ENCODE data around the gene SLU7.
"Not testable (repeated sequence)": the region's sequence is repeated elsewhere in the genome, so short reads cannot be mapped to it uniquely, and the experiment has no call there.

The SLU7 gene

GRCh38 chr5:160444407-160444806 is 25.5 kb upstream of the SLU7 start:
- no peak overlapping the region for H2AFZ ChIP-seq (ENCODE audit: low read depth, low read length)
- H3K4me3 ChIP-seq (ENCODE audit: low read length): no peak overlapping the region
- H3K4me1 ChIP-seq (ENCODE audit: insufficient read depth, low read length): peaks cover 15% of the 10 kb centered on the region
- H3K9me3 ChIP-seq (ENCODE audit: low read length): no peaks in the 10 kb centered on the region
- H3K27me3 ChIP-seq (ENCODE audit: insufficient read depth, low read length): no peaks in the 10 kb centered on the region
- no peaks in the 10 kb centered on the region for H3K36me3 ChIP-seq (ENCODE audit: insufficient read depth, low read length)

- peaks cover 15% of the 10 kb centered on the region for H3K4me1 ChIP-seq (ENCODE audit: insufficient read depth, low read length)
- no peaks in the 10 kb centered on the region for H3K36me3 ChIP-seq (ENCODE audit: insufficient read depth, low read length)
- H2AFZ ChIP-seq (ENCODE audit: low read depth, low read length): no peak overlapping the region
- no peaks in the 10 kb centered on the region for H3K9me3 ChIP-seq (ENCODE audit: low read length)
- no peaks in the 10 kb centered on the region for H3K27me3 ChIP-seq (ENCODE audit: insufficient read depth, low read length)
- no peak overlapping the region for H3K4me3 ChIP-seq (ENCODE audit: low read length)
Measured at GRCh38 chr5:160442824-160443431, 24.0 kb upstream of the SLU7 start.

GRCh38 chr5:160441311-160441781 is 22.5 kb upstream of the SLU7 start:
- H2AFZ ChIP-seq (ENCODE audit: low read depth, low read length): no peak overlapping the region
- no peaks in the 10 kb centered on the region for H3K27me3 ChIP-seq (ENCODE audit: insufficient read depth, low read length)
- no peaks in the 10 kb centered on the region for H3K36me3 ChIP-seq (ENCODE audit: insufficient read depth, low read length)
- H3K9me3 ChIP-seq (ENCODE audit: low read length): no peaks in the 10 kb centered on the region
- peaks cover 15% of the 10 kb centered on the region for H3K4me1 ChIP-seq (ENCODE audit: insufficient read depth, low read length)
- H3K4me3 ChIP-seq (ENCODE audit: low read length): no peak overlapping the region

- no peak overlapping the region for H2AFZ ChIP-seq (ENCODE audit: low read depth, low read length)
- H3K4me3 ChIP-seq (ENCODE audit: low read length): no peak overlapping the region
- H3K36me3 ChIP-seq (ENCODE audit: insufficient read depth, low read length): no peaks in the 10 kb centered on the region
- H3K4me1 ChIP-seq (ENCODE audit: insufficient read depth, low read length): peaks cover 21% of the 10 kb centered on the region
- H3K9me3 ChIP-seq (ENCODE audit: low read length): no peaks in the 10 kb centered on the region
- H3K27me3 ChIP-seq (ENCODE audit: insufficient read depth, low read length): no peaks in the 10 kb centered on the region
Measured at GRCh38 chr5:160439205-160439600, 20.3 kb upstream of the SLU7 start.

- Histone ChIP-seq H3K4me1 (ENCODE audit: insufficient read depth, low read length) (peaks cover 23% of the 10 kb centered on the region), H3K4me3 (ENCODE audit: low read length) (no peak overlapping the region), H2AFZ (ENCODE audit: low read depth, low read length) (no peak overlapping the region), H3K27me3 (ENCODE audit: insufficient read depth, low read length) (no peaks in the 10 kb centered on the region), H3K9me3 (ENCODE audit: low read length) (no peaks in the 10 kb centered on the region), H3K36me3 (ENCODE audit: insufficient read depth, low read length) (no peaks in the 10 kb centered on the region)
Measured at GRCh38 chr5:160438316-160439204, 19.7 kb upstream of the SLU7 start.

- H2AFZ ChIP-seq (ENCODE audit: low read depth, low read length): no peak overlapping the region
- no peaks in the 10 kb centered on the region for H3K27me3 ChIP-seq (ENCODE audit: insufficient read depth, low read length)
- H3K9me3 ChIP-seq (ENCODE audit: low read length): no peaks in the 10 kb centered on the region
- no peaks in the 10 kb centered on the region for H3K36me3 ChIP-seq (ENCODE audit: insufficient read depth, low read length)
- H3K4me3 ChIP-seq (ENCODE audit: low read length): no peak overlapping the region
- H3K4me1 ChIP-seq (ENCODE audit: insufficient read depth, low read length): peaks cover 20% of the 10 kb centered on the region
Measured at GRCh38 chr5:160437271-160437670, 18.4 kb upstream of the SLU7 start.

- H3K9me3 ChIP-seq (ENCODE audit: low read length); H2AFZ ChIP-seq (ENCODE audit: low read depth, low read length); H3K4me3 ChIP-seq (ENCODE audit: low read length); H3K36me3 ChIP-seq (ENCODE audit: insufficient read depth, low read length); H3K27me3 ChIP-seq (ENCODE audit: insufficient read depth, low read length): not testable (repeated sequence)
- peaks cover 20% of the 10 kb centered on the region for H3K4me1 ChIP-seq (ENCODE audit: insufficient read depth, low read length)
Measured at GRCh38 chr5:160436661-160437060, 17.8 kb upstream of the SLU7 start.

GRCh38 chr5:160436017-160436416 is 17.1 kb upstream of the SLU7 start:
- Histone ChIP-seq H3K4me1 (ENCODE audit: insufficient read depth, low read length) (peaks cover 20% of the 10 kb centered on the region), H3K9me3 (ENCODE audit: low read length) (no peaks in the 10 kb centered on the region), H2AFZ (ENCODE audit: low read depth, low read length) (no peak overlapping the region), H3K4me3 (ENCODE audit: low read length) (no peak overlapping the region), H3K36me3 (ENCODE audit: insufficient read depth, low read length) (no peaks in the 10 kb centered on the region), H3K27me3 (ENCODE audit: insufficient read depth, low read length) (no peaks in the 10 kb centered on the region)

GRCh38 chr5:160435532-160435931 is 16.7 kb upstream of the SLU7 start:
- no peak overlapping the region for H2AFZ ChIP-seq (ENCODE audit: low read depth, low read length)
- H3K9me3 ChIP-seq (ENCODE audit: low read length): no peaks in the 10 kb centered on the region
- no peak overlapping the region for H3K4me3 ChIP-seq (ENCODE audit: low read length)
- no peaks in the 10 kb centered on the region for H3K36me3 ChIP-seq (ENCODE audit: insufficient read depth, low read length)
- H3K27me3 ChIP-seq (ENCODE audit: insufficient read depth, low read length): no peaks in the 10 kb centered on the region
- peaks cover 20% of the 10 kb centered on the region for H3K4me1 ChIP-seq (ENCODE audit: insufficient read depth, low read length)

GRCh38 chr5:160434022-160434531 is 15.2 kb upstream of the SLU7 start:
- Histone ChIP-seq H3K36me3 (ENCODE audit: insufficient read depth, low read length) (peaks cover 7% of the 10 kb centered on the region), H3K4me3 (ENCODE audit: low read length) (peak overlapping the region; percentile 28), H2AFZ (ENCODE audit: low read depth, low read length) (peak overlapping the region; percentile 20), H3K4me1 (ENCODE audit: insufficient read depth, low read length) (peaks cover 20% of the 10 kb centered on the region), H3K27me3 (ENCODE audit: insufficient read depth, low read length) (no peaks in the 10 kb centered on the region), H3K9me3 (ENCODE audit: low read length) (no peaks in the 10 kb centered on the region)

GRCh38 chr5:160432787-160433186 is 13.9 kb upstream of the SLU7 start:
- Histone ChIP-seq H2AFZ (ENCODE audit: low read depth, low read length) (no peak overlapping the region), H3K36me3 (ENCODE audit: insufficient read depth, low read length) (peaks cover 19% of the 10 kb centered on the region), H3K9me3 (ENCODE audit: low read length) (no peaks in the 10 kb centered on the region), H3K4me1 (ENCODE audit: insufficient read depth, low read length) (peaks cover 20% of the 10 kb centered on the region), H3K27me3 (ENCODE audit: insufficient read depth, low read length) (no peaks in the 10 kb centered on the region), H3K4me3 (ENCODE audit: low read length) (no peak overlapping the region)

- H2AFZ ChIP-seq (ENCODE audit: low read depth, low read length): no peak overlapping the region
- no peaks in the 10 kb centered on the region for H3K9me3 ChIP-seq (ENCODE audit: low read length)
- peaks cover 20% of the 10 kb centered on the region for H3K4me1 ChIP-seq (ENCODE audit: insufficient read depth, low read length)
- no peaks in the 10 kb centered on the region for H3K27me3 ChIP-seq (ENCODE audit: insufficient read depth, low read length)
- H3K4me3 ChIP-seq (ENCODE audit: low read length): no peak overlapping the region
- H3K36me3 ChIP-seq (ENCODE audit: insufficient read depth, low read length): peaks cover 25% of the 10 kb centered on the region
Measured at GRCh38 chr5:160432196-160432595, 13.3 kb upstream of the SLU7 start.

- Histone ChIP-seq H3K36me3 (ENCODE audit: insufficient read depth, low read length) (peaks cover 55% of the 10 kb centered on the region), H3K9me3 (ENCODE audit: low read length) (no peaks in the 10 kb centered on the region), H3K27me3 (ENCODE audit: insufficient read depth, low read length) (no peaks in the 10 kb centered on the region), H3K4me3 (ENCODE audit: low read length) (no peak overlapping the region), H3K4me1 (ENCODE audit: insufficient read depth, low read length) (peaks cover 27% of the 10 kb centered on the region), H2AFZ (ENCODE audit: low read depth, low read length) (no peak overlapping the region)
Measured at GRCh38 chr5:160427607-160428006, 8.7 kb upstream of the SLU7 start.

All from neuron (in vitro differentiated cells).